WTC11 (cell line): Measurements from ENCODE around the gene TOX2. TPM values are rescaled to one million over a fixed set of nuclear protein-coding genes. Genes with fewer than 3 reads are reported as not detected.

Experiments
- ATAC-seq: fragments of 200-7000 bp; cut with Tn5 transposase; 2 replicates; pipeline ENCODE4 v1.10.0; 2021; ENCODE audit warnings: mild to moderate bottlenecking, moderate library complexity
- CTCF ChIA-PET: fragments of 300-600 bp; sonication (Branson Sonifier 250); formaldehyde crosslinking; loops from one replicate; lab custom pipeline; 2021; ENCODE audit warnings: antibody characterized with exemption; lab: Charles Lee
- POLR2A ChIA-PET: fragments of 350-600 bp; sonication (Branson Sonifier 250); formaldehyde crosslinking; loops from one replicate; lab custom pipeline; 2021; ENCODE audit warnings: antibody characterized with exemption; lab: Charles Lee
- DNase-seq: peaks from one replicate; pipeline ENCODE4 v3.0.0; 2021; ENCODE audit warnings: low spot score
- H3K27ac Mint-ChIP-seq: 2 replicates; pipeline ENCODE4 v1.8.0; 2021; ENCODE audit warnings: mixed read lengths
- H3K27me3 Mint-ChIP-seq: 2 replicates; pipeline ENCODE4 v1.8.0; 2021; ENCODE audit warnings: low read depth, mild to moderate bottlenecking, moderate library complexity, mixed read lengths
- H3K36me3 Mint-ChIP-seq: 2 replicates; pipeline ENCODE4 v1.8.0; 2021; ENCODE audit warnings: mixed read lengths
- H3K4me1 Mint-ChIP-seq: 2 replicates; pipeline ENCODE4 v1.8.0; 2022; ENCODE audit warnings: mixed read lengths
- H3K4me3 Mint-ChIP-seq: 2 replicates; pipeline ENCODE4 v1.8.0; 2021; ENCODE audit warnings: mild to moderate bottlenecking, moderate library complexity, mixed read lengths
- H3K9me3 Mint-ChIP-seq: 2 replicates; pipeline ENCODE4 v1.8.0; 2021; ENCODE audit warnings: mixed read lengths
- CREB1 ChIP-seq: sonication (generic); formaldehyde crosslinking; IDR thresholded peaks from 2 replicates; pipeline ENCODE4 v1.8.0; 2023; ENCODE audit warnings: mild to moderate bottlenecking, missing genetic modification reagents
- IRF1 ChIP-seq: sonication (generic); formaldehyde crosslinking; IDR thresholded peaks from 2 replicates; pipeline ENCODE4 v1.8.0; 2023; ENCODE audit warnings: missing genetic modification reagents
- NFATC4 ChIP-seq: fragments of 250-450 bp; sonication (Bioruptor Pico); IDR thresholded peaks from 2 replicates; pipeline ENCODE4 v1.9.0; 2021; ENCODE audit warnings: mild to moderate bottlenecking
- NR1H2 ChIP-seq: sonication (generic); formaldehyde crosslinking; IDR thresholded peaks from 2 replicates; pipeline ENCODE4 v1.9.0; 2021; ENCODE audit warnings: mild to moderate bottlenecking, moderate library complexity, missing genetic modification reagents
- SMAD3 ChIP-seq: sonication (generic); formaldehyde crosslinking; IDR thresholded peaks from 2 replicates; pipeline ENCODE4 v1.8.0; 2022; ENCODE audit warnings: missing genetic modification reagents, mild to moderate bottlenecking, borderline replicate concordance
- STAT6 ChIP-seq: sonication (generic); formaldehyde crosslinking; conservative IDR thresholded peaks from 2 replicates; pipeline ENCODE4 v1.8.1; 2023; ENCODE audit warnings: mild to moderate bottlenecking, low read depth, missing genetic modification reagents, moderate library complexity
- TEAD1 ChIP-seq: sonication (generic); formaldehyde crosslinking; IDR thresholded peaks from 2 replicates; pipeline ENCODE4 v1.8.0; 2022; ENCODE audit warnings: mild to moderate bottlenecking, missing genetic modification reagents
- USF2 ChIP-seq: sonication (generic); formaldehyde crosslinking; IDR thresholded peaks from 2 replicates; pipeline ENCODE4 v1.8.1; 2023; ENCODE audit warnings: mild to moderate bottlenecking, missing genetic modification reagents, moderate library complexity
- ZNF121 ChIP-seq: sonication (generic); formaldehyde crosslinking; IDR thresholded peaks from 2 replicates; pipeline ENCODE4 v1.8.0; 2023; ENCODE audit warnings: missing genetic modification reagents
- ZNF232 ChIP-seq: sonication (generic); formaldehyde crosslinking; IDR thresholded peaks from 2 replicates; pipeline ENCODE4 v1.8.0; 2022; ENCODE audit warnings: mild to moderate bottlenecking, missing genetic modification reagents
- ZNF671 ChIP-seq: fragments of 250-450 bp; sonication (Bioruptor Pico); IDR thresholded peaks from 2 replicates; pipeline ENCODE4 v1.8.0; 2021; ENCODE audit warnings: mild to moderate bottlenecking
- total RNA-seq: library from RNA; stranded (reverse); gene quantifications from 3 replicates; pipeline ENCODE4 v1.2.3, GENCODE V29; 2021
- TF ChIP-seq, protein P1 (sequence below): fragments of 250-450 bp; sonication (Bioruptor Pico); IDR thresholded peaks from 2 replicates; pipeline ENCODE4 v2.1.2; 2022; ENCODE audit warnings: mild to moderate bottlenecking, moderate library complexity
- TF ChIP-seq, protein P2 (sequence below): sonication (generic); formaldehyde crosslinking; IDR thresholded peaks from 2 replicates; pipeline ENCODE4 v1.8.1; 2022; ENCODE audit warnings: mild to moderate bottlenecking, missing genetic modification reagents, moderate library complexity, borderline replicate concordance

The TOX2 gene
- total RNA-seq, 1 experiment from 2014 or later: 3.4 TPM

DNA sequence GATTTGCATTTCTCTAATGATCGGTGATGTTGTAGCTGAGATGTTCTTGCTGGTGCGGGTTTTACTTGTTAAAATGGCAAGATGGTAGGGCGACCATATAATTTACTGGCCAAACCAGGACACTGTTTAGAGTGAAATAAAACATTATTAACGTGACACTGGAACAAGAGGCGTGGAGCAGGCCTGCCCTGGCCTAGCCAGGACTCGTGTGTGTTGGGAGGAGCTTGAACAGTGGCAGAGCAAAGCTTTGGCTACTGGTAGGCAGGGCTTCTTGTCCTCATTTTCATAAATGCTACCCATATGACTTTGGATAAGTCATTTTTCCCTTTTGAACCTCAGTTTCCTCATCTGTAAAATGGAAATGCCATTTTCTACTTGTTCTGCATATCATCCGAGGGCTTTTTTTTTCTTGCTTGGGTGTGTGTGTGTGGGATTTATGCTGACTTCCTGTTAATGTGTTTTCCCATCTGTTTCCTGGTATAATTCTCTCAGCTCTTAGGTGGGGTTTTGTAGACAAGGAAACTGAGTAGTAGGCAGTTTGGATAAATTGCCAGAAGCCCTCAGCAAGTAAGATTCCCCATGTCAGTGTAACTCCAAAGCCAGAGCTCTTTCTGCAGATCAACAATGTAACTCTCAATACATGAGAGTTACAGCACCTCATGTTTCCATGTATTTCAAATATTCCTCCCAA lies 81.7 kb downstream of the TOX2 start (continued):
- TF ChIP-seq STAT6 (CRISPR knock-in tag): no peak
- no peak for TF ChIP-seq TEAD1
- no peak for TF ChIP-seq ZNF232 (CRISPR knock-in tag)

- no peaks in the 10 kb centered on the region for H3K4me1 Mint-ChIP-seq
- ATAC-seq: no peak
- H3K27ac Mint-ChIP-seq: no peak overlapping the region
- no peak for DNase-seq
- POLR2A ChIA-PET: interaction anchor here (0.5 kb wide), 1 partner anchor 49 kb away, joined by 6 read pairs; no protein-coding TSS in a partner anchor
- TF ChIP-seq ZNF121 (CRISPR knock-in tag) (no peak), USF2 (CRISPR knock-in tag) (no peak)
- TF ChIP-seq, all 79 proteins: peak for 0
- Mint-ChIP-seq H3K27me3 (no peaks in the 10 kb centered on the region; the same call in 1 of the 2 replicates), H3K36me3 (no peaks in the 10 kb centered on the region), H3K9me3 (peaks cover 5% of the 10 kb centered on the region), H3K4me3 (no peak overlapping the region)
- CTCF ChIA-PET: interaction anchor here (0.6 to 1.6 kb wide), 2 partner anchors 17 to 316 kb away, joined by 5 read pairs; no protein-coding TSS in a partner anchor
Measured at GRCh38 chr20:43999848-44000247, 85.2 kb downstream of the TOX2 start.

GRCh38 chr20:44001667-44002596 lies 87.3 kb downstream of the TOX2 start:
- no peaks in the 10 kb centered on the region for H3K4me1 Mint-ChIP-seq
- DNase-seq: no peak
- ATAC-seq: no peak
- peaks cover 5% of the 10 kb centered on the region for H3K9me3 Mint-ChIP-seq
- no peak overlapping the region for H3K4me3 Mint-ChIP-seq
- no peaks in the 10 kb centered on the region; the same call in 1 of the 2 replicates for H3K27me3 Mint-ChIP-seq
- CTCF ChIA-PET: no interaction called here
- TF ChIP-seq, protein P1, sequence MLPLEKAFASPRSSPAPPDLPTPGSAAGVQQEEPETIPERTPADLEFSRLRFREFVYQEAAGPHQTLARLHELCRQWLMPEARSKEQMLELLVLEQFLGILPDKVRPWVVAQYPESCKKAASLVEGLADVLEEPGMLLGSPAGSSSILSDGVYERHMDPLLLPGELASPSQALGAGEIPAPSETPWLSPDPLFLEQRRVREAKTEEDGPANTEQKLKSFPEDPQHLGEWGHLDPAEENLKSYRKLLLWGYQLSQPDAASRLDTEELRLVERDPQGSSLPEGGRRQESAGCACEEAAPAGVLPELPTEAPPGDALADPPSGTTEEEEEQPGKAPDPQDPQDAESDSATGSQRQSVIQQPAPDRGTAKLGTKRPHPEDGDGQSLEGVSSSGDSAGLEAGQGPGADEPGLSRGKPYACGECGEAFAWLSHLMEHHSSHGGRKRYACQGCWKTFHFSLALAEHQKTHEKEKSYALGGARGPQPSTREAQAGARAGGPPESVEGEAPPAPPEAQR (CRISPR knock-in tag): no peak
- TF ChIP-seq CREB1 (CRISPR knock-in tag): no peak
- TF ChIP-seq ZNF671: no peak
- TF ChIP-seq NR1H2 (CRISPR knock-in tag): no peak
- TF ChIP-seq IRF1 (CRISPR knock-in tag): no peak
- TF ChIP-seq SMAD3 (CRISPR knock-in tag): no peak
- no peak for TF ChIP-seq NFATC4
- TF ChIP-seq, protein P2, sequence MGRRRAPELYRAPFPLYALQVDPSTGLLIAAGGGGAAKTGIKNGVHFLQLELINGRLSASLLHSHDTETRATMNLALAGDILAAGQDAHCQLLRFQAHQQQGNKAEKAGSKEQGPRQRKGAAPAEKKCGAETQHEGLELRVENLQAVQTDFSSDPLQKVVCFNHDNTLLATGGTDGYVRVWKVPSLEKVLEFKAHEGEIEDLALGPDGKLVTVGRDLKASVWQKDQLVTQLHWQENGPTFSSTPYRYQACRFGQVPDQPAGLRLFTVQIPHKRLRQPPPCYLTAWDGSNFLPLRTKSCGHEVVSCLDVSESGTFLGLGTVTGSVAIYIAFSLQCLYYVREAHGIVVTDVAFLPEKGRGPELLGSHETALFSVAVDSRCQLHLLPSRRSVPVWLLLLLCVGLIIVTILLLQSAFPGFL (CRISPR knock-in tag): no peak
- TF ChIP-seq, all 79 proteins: peak for 0
- POLR2A ChIA-PET: interaction anchor here (0.6 kb wide), 1 partner anchor 19 kb away, joined by 3 read pairs; no protein-coding TSS in a partner anchor
- Mint-ChIP-seq H3K36me3 (no peaks in the 10 kb centered on the region), H3K27ac (no peak overlapping the region)
